GM12891 (cell line): ENCODE measurements around the gene SESTD1.

Source experiments
- PAX5 ChIP-seq: IDR thresholded peaks from 2 replicates; pipeline ENCODE4 v1.6.1; 2011; ENCODE audit warnings: low read length, moderate library complexity, mild to moderate bottlenecking; ENCODE audit not compliant: insufficient read depth, severe bottlenecking
- POLR2A ChIP-seq: IDR thresholded peaks from 2 replicates; pipeline ENCODE4 v1.6.1; 2011; ENCODE audit warnings: low read depth, low read length, control low read depth
- POLR2AphosphoS5 ChIP-seq: IDR thresholded peaks from 2 replicates; pipeline ENCODE4 v1.6.1; 2011; ENCODE audit warnings: low read depth, low read length, control low read depth
- POU2F2 ChIP-seq: IDR thresholded peaks from 2 replicates; pipeline ENCODE4 v1.6.1; 2011; ENCODE audit warnings: low read depth, mild to moderate bottlenecking, control low read depth, low read length, moderate library complexity
- SPI1 ChIP-seq: IDR thresholded peaks from 2 replicates; pipeline ENCODE4 v1.6.1; 2011; ENCODE audit warnings: low read depth, low read length, control low read depth
- TAF1 ChIP-seq: IDR thresholded peaks from 2 replicates; pipeline ENCODE4 v1.6.1; 2011; ENCODE audit warnings: low read depth, low read length, control low read depth

- TF ChIP-seq POLR2AphosphoS5 (no peak), POLR2A (no peak), TAF1 (no peak), POU2F2 (no peak), SPI1 (no peak), PAX5 (no peak)
Observed at GRCh38 chr2:179302764-179303571, 38.3 kb upstream of the SESTD1 start.
